Activated CD4-positive, alpha-beta T cell treated with anti-CD3 and anti-CD28 coated beads for 36 hours (primary cell): ENCODE results near the gene RARRES2. TPM values are rescaled to one million over a fixed set of nuclear protein-coding genes. Genes with fewer than 3 reads are reported as not detected.

Source experiments
- ATAC-seq: fragments of 200-7000 bp; cut with Tn5 transposase; one replicate; pipeline ENCODE4 v1.10.0; 2021; ENCODE audit warnings: mild to moderate bottlenecking, moderate library complexity
- CTCF ChIA-PET: fragments of 350-600 bp; sonication (Branson Sonifier 250); formaldehyde crosslinking; loops from one replicate; lab custom pipeline; 2021; ENCODE audit warnings: antibody characterized with exemption; lab: Charles Lee
- POLR2A ChIA-PET: fragments of 350-600 bp; sonication (Branson Sonifier 250); formaldehyde crosslinking; loops from one replicate; lab custom pipeline; 2021; ENCODE audit warnings: antibody characterized with exemption, inconsistent platforms; lab: Charles Lee
- DNase-seq: peaks from one replicate; pipeline ENCODE4 v3.0.0-alpha.2; 2020
- H3K27ac Mint-ChIP-seq: one replicate; pipeline ENCODE4 v1.8.0; 2021; ENCODE audit warnings: mixed read lengths
- H3K27me3 Mint-ChIP-seq: one replicate; pipeline ENCODE4 v1.8.0; 2021; ENCODE audit warnings: mixed read lengths
- H3K36me3 Mint-ChIP-seq: one replicate; pipeline ENCODE4 v1.8.0; 2021; ENCODE audit warnings: low read depth, mixed read lengths
- H3K4me1 Mint-ChIP-seq: one replicate; pipeline ENCODE4 v1.8.0; 2021; ENCODE audit warnings: mixed read lengths
- H3K4me3 Mint-ChIP-seq: one replicate; pipeline ENCODE4 v1.8.0; 2021; ENCODE audit warnings: mild to moderate bottlenecking, moderate library complexity, mixed read lengths
- H3K9me3 Mint-ChIP-seq: one replicate; pipeline ENCODE4 v1.8.0; 2021; ENCODE audit warnings: low read depth, mixed read lengths
- intact Hi-C, 2 experiments: fragments of 100-400 bp; cut with DNase I in 1 of 2; cut with micrococcal nuclease in 1 of 2; formaldehyde crosslinking; loops; one replicate each; pipeline versions ENCODE4 v1.14.2 to v1.15.1; 2022 to 2024; cut with DNase I, micrococcal nuclease
- total RNA-seq, 2 experiments: library from RNA; stranded (reverse); gene quantifications; one replicate each; pipeline ENCODE4 v1.2.3, GENCODE V29; 2021

The RARRES2 gene
- total RNA-seq, 2 experiments from 2014 or later = not detected

DNA sequence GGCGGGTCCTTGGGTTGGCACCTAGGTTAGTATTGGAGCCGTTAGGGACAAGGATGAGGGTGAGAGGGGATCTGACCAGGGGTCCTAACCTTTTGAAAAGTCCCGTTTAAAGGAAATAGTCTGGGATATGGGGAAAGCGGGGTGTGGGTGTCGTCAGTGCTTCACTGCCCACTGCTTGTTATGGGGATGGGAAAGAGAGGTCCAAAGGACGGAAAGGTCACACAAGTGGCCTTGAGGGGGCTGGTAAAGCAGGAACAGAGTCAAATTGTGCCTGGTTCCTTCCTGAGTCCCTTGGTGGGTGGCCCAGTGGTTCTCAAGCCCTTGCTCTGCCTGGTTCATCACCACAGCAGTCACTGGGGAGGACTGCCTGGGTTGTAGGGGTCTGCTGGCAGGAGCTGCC lies 35.1 kb upstream of the RARRES2 start:
- intact Hi-C loops = loop anchor here (5.0 to 10.0 kb wide), 6 partner anchors 54 to 1129 kb away; partner anchors contain the start of genes ACTR3C (in 1 of the 2), CDK5 (in 1 of the 2), FASTK (in 1 of the 2) and LRRC61 (in 1 of the 2)
- H3K4me3 Mint-ChIP-seq = peak overlapping the region; percentile 17
- H3K27ac Mint-ChIP-seq = peak overlapping the region; percentile 86
- H3K4me1 Mint-ChIP-seq = peaks cover 59% of the 10 kb centered on the region
- POLR2A ChIA-PET = interaction anchor here (0.5 to 0.6 kb wide), 3 partner anchors 139 to 534 kb away, joined by 3 to 4 read pairs (median 3); no protein-coding TSS in a partner anchor
- peaks cover 18% of the 10 kb centered on the region for H3K36me3 Mint-ChIP-seq
- CTCF ChIA-PET = interaction anchor here (0.9 kb wide), 1 partner anchor 37 kb away, joined by 3 read pairs; no protein-coding TSS in a partner anchor
- DNase-seq (no peak), ATAC-seq (no peak)
- H3K9me3 Mint-ChIP-seq = no peaks in the 10 kb centered on the region
- no peaks in the 10 kb centered on the region for H3K27me3 Mint-ChIP-seq

DNA sequence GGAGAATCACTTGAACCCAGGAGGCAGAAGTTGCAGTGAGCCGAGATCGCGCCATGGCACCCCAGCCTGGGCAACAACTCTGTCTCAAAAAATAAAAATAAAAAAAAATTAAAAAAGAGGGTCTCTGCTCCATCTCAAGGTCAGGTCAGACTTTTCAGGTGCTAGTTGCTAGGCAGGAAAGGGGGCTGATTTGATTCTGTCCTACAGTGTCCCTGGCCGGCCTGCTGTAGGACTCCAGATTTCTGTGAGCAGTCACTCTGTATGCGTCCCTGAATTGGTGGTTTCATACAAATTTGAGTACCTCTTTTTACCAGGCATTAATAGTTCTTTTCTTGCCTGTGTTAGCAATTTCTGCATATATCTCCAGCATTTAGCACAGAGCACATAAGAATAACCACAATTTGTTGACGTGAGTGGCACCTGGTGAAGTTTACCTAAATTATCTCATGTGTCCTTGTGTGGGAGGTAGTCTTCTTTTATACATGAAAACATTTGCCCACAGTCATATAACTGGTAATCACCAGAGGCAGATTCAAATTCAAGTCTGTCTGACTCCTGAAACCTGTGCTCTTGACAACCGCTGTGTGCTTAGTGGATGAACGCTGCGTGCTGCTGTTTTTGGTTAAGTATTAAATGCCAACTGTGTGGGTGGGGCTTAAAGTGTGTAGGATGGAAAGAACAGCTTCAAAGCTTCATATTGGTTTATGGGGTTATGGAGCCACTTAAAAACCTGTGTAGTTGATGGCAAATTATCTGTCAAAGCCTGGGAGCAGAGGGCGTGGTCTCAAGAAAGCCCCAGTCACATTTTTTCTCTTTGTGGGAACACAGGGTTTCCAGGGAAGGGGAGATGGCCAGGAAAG lies 34.5 kb upstream of the RARRES2 start:
- DNase-seq (peak; percentile 73), ATAC-seq (peak; percentile 35)
- POLR2A ChIA-PET = interaction anchor here (0.5 to 0.6 kb wide), 3 partner anchors 140 to 535 kb away, joined by 3 to 4 read pairs (median 3); no protein-coding TSS in a partner anchor
- Mint-ChIP-seq H3K4me3 (peak overlapping the region; percentile 17), H3K27me3 (no peaks in the 10 kb centered on the region), H3K36me3 (peaks cover 19% of the 10 kb centered on the region), H3K9me3 (no peaks in the 10 kb centered on the region), H3K27ac (peak overlapping the region; percentile 86), H3K4me1 (peaks cover 58% of the 10 kb centered on the region)
- CTCF ChIA-PET = interaction anchor here (0.7 to 1.1 kb wide), 3 partner anchors 14 to 38 kb away, joined by 3 to 4 read pairs (median 3); no protein-coding TSS in a partner anchor
- intact Hi-C loops = loop anchor here (5.0 to 10.0 kb wide), 6 partner anchors 54 to 1129 kb away; partner anchors contain the start of genes ACTR3C (in 1 of the 2), CDK5 (in 1 of the 2), FASTK (in 1 of the 2) and LRRC61 (in 1 of the 2)

DNA sequence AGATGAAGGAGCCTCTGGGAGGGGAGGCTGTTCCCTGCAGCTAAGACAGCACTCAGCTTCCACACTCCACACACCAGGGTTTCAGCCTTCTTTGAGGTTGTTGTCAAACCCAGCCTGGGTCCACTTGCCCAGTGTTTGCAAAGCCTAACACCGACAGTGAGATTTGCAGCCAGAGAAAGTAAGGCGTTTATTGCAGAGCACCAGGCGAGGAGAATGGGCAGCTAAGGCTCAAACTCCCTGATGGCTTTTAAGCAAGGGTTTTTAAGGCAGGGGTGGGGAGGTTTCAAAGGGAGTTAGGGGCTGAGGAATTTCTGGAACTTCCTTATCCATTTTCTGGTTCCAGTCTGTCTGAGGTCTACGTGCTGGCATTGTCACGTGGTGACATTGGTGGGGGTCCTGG lies 33.0 kb upstream of the RARRES2 start:
- H3K9me3 Mint-ChIP-seq = no peaks in the 10 kb centered on the region
- H3K27ac Mint-ChIP-seq = peak overlapping the region; percentile 34
- CTCF ChIA-PET = interaction anchor here (0.6 to 1.1 kb wide), 4 partner anchors 26 to 51 kb away, joined by 3 to 4 read pairs (median 3); partner anchors contain the start of gene ACTR3C
- H3K4me1 Mint-ChIP-seq = peaks cover 58% of the 10 kb centered on the region
- no peak for ATAC-seq
- no peak for DNase-seq
- no peak overlapping the region for H3K4me3 Mint-ChIP-seq
- H3K27me3 Mint-ChIP-seq = no peaks in the 10 kb centered on the region
- POLR2A ChIA-PET = interaction anchor here (0.7 kb wide), 1 partner anchor 32 kb away, joined by 3 read pairs; no protein-coding TSS in a partner anchor
- intact Hi-C loops = loop anchor here in 1 of 2 experiments (10.0 kb wide), 1 partner anchor 970 kb away; the partner anchor contains the start of gene NUB1
- peaks cover 27% of the 10 kb centered on the region for H3K36me3 Mint-ChIP-seq

DNA sequence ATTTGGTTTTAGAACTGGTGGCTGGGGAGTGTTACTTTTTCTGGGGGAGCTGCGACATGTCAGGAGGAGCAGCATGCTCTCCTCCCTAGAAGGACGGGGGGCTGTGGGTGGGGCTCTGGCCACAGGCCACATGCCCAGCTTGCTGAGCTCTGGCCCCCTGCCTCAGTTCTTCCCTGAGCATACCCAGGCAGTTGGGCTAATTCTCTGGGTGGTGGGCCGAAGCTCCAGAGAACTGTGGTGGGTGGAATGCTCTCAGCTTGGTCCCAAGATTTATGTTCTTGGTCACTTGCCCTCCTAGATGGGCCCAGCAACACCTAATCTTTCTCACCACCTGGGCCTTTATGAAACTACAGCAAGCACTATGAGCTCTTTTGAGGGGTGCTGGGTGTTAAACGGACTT lies 32.6 kb upstream of the RARRES2 start:
- DNase-seq (no peak), ATAC-seq (no peak)
- ChIA-PET CTCF (interaction anchor here (0.6 to 0.7 kb wide), 2 partner anchors 45 to 50 kb away, joined by 3 read pairs; partner anchors contain the start of gene ACTR3C), POLR2A (no interaction called here)
- Mint-ChIP-seq H3K4me3 (no peak overlapping the region), H3K27me3 (no peaks in the 10 kb centered on the region), H3K36me3 (peaks cover 28% of the 10 kb centered on the region), H3K9me3 (no peaks in the 10 kb centered on the region), H3K4me1 (peaks cover 58% of the 10 kb centered on the region), H3K27ac (peak overlapping the region; percentile 38)
- intact Hi-C loops = loop anchor here in 1 of 2 experiments (10.0 kb wide), 1 partner anchor 971 kb away; the partner anchor contains the start of gene NUB1

DNA sequence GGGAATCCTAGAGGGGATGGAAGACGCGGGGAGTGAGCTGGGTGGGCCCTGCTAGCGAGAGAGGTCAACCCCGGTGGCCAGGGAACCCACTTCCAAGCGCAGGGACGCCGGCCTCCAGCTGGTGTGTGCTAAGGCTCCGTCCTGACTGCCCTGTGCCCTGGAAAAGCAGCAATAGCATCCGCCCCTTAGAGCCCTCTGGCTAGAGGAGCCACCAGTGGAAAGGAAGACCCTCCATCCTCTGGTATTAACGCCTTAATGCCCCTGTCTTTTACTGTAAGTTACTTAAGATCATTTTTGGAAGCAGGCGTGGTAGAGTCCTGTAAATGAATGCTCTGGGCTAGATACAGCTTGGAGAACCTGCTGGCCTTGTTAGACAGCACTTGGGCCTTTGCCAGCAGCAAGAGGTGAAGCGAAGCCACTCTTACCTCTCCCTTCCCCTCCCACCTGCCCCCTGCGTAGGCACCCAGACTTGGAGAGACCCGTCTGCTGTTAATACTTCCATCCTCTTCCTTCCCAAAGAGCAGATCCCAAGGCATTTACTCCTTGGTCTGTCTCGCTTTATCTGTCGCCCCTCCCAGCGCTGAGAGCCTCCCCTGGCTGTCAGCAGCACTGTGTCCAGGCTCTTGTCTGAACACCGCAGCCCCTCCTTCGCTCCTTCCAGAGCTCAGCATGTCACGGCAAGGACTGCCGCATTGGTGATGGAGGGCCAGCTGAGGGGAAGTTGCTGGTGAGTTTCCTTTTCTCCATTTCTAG lies 31.8 kb upstream of the RARRES2 start:
- Mint-ChIP-seq H3K4me3 (no peak overlapping the region), H3K27me3 (no peaks in the 10 kb centered on the region), H3K4me1 (peaks cover 57% of the 10 kb centered on the region), H3K9me3 (no peaks in the 10 kb centered on the region), H3K27ac (peak overlapping the region; percentile 38), H3K36me3 (peaks cover 30% of the 10 kb centered on the region)
- CTCF ChIA-PET = interaction anchor here (1.1 kb wide), 1 partner anchor 16 kb away, joined by 4 read pairs; no protein-coding TSS in a partner anchor
- no peak for DNase-seq
- POLR2A ChIA-PET = interaction anchor here (0.6 kb wide), 1 partner anchor 48 kb away, joined by 3 read pairs; no protein-coding TSS in a partner anchor
- intact Hi-C loops = loop anchor here in 1 of 2 experiments (10.0 kb wide), 1 partner anchor 972 kb away; the partner anchor contains the start of gene NUB1
- no peak for ATAC-seq

DNA sequence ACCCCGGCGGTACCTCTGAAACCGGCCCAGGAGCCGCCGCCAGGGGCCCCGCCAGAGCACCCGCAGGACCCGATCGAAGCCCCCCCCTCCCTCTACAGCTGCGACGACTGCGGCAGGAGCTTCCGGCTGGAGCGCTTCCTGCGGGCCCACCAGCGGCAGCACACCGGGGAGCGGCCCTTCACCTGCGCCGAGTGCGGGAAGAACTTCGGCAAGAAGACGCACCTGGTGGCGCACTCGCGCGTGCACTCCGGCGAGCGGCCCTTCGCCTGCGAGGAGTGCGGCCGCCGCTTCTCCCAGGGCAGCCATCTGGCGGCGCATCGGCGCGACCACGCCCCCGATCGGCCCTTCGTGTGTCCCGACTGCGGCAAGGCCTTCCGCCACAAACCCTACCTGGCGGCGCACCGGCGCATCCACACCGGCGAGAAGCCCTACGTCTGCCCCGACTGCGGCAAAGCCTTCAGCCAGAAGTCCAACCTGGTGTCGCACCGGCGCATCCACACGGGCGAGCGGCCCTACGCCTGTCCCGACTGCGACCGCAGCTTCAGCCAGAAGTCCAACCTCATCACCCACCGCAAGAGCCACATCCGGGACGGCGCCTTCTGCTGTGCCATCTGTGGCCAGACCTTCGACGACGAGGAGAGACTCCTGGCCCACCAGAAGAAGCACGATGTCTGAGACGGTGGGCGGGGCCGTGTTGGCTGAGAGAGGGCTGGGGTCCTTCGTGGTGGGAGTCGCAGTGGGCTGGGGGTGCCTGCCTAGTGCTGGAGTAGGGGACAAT lies 31.0 kb upstream of the RARRES2 start:
- no peak for ATAC-seq
- POLR2A ChIA-PET = no interaction called here
- intact Hi-C loops = loop anchor here in 1 of 2 experiments (10.0 kb wide), 1 partner anchor 972 kb away; the partner anchor contains the start of gene NUB1
- Mint-ChIP-seq H3K36me3 (peaks cover 30% of the 10 kb centered on the region), H3K4me3 (no peak overlapping the region), H3K27me3 (no peaks in the 10 kb centered on the region), H3K9me3 (no peaks in the 10 kb centered on the region), H3K4me1 (peaks cover 55% of the 10 kb centered on the region), H3K27ac (no peak overlapping the region)
- DNase-seq = no peak
- CTCF ChIA-PET = interaction anchor here (1.1 kb wide), 1 partner anchor 16 kb away, joined by 4 read pairs; no protein-coding TSS in a partner anchor

DNA sequence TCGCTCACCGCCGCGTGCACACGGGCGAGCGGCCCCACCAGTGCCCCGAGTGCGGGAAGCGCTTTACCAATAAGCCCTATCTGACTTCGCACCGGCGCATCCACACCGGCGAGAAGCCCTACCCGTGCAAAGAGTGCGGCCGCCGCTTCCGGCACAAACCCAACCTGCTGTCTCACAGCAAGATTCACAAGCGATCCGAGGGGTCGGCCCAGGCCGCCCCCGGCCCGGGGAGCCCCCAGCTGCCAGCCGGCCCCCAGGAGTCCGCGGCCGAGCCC lies 30.5 kb upstream of the RARRES2 start:
- Mint-ChIP-seq H3K4me1 (peaks cover 52% of the 10 kb centered on the region), H3K4me3 (no peak overlapping the region), H3K9me3 (no peaks in the 10 kb centered on the region), H3K27ac (no peak overlapping the region), H3K36me3 (peaks cover 30% of the 10 kb centered on the region), H3K27me3 (no peaks in the 10 kb centered on the region)
- ChIA-PET POLR2A (no interaction called here), CTCF (interaction anchor here (1.1 kb wide), 1 partner anchor 15 kb away, joined by 4 read pairs; no protein-coding TSS in a partner anchor)
- DNase-seq = no peak
- intact Hi-C loops = loop anchor here (2.0 to 10.0 kb wide), 2 partner anchors 15 to 973 kb away; partner anchors contain the start of gene NUB1 (in 1 of the 2)
- ATAC-seq = no peak

DNA sequence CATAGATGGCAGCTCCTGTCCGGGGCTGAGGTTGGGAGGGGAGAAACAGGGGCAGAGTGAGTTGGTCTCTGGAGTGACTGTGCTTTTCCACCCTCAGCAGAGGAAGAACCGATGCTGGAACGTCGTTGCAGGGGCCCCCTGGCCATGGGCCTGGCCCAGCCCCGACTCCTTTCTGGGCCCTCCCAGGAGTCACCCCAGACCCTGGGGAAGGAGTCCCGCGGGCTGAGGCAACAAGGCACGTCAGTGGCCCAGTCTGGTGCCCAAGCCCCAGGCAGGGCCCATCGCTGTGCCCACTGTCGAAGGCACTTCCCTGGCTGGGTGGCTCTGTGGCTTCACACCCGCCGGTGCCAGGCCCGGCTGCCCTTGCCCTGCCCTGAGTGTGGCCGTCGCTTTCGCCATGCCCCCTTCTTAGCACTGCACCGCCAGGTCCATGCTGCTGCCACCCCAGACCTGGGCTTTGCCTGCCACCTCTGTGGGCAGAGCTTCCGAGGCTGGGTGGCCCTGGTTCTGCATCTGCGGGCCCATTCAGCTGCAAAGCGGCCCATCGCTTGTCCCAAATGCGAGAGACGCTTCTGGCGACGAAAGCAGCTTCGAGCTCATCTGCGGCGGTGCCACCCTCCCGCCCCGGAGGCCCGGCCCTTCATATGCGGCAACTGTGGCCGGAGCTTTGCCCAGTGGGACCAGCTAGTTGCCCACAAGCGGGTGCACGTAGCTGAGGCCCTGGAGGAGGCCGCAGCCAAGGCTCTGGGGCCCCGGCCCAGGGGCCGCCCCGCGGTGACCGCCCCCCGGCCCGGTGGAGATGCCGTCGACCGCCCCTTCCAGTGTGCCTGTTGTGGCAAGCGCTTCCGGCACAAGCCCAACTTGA lies 29.9 kb upstream of the RARRES2 start:
- Mint-ChIP-seq H3K27ac (no peak overlapping the region), H3K9me3 (no peaks in the 10 kb centered on the region), H3K36me3 (peaks cover 30% of the 10 kb centered on the region), H3K4me1 (peaks cover 48% of the 10 kb centered on the region), H3K27me3 (no peaks in the 10 kb centered on the region), H3K4me3 (no peak overlapping the region)
- intact Hi-C loops = loop anchor here (2.0 to 10.0 kb wide), 2 partner anchors 15 to 973 kb away; partner anchors contain the start of gene NUB1 (in 1 of the 2)
- DNase-seq (no peak), ATAC-seq (no peak)
- CTCF ChIA-PET = interaction anchor here (0.6 kb wide), 1 partner anchor 143 kb away, joined by 3 read pairs; the partner anchor contains the start of gene GIMAP7
- POLR2A ChIA-PET = interaction anchor here (0.8 kb wide), 1 partner anchor 384 kb away, joined by 7 read pairs; no protein-coding TSS in a partner anchor

DNA sequence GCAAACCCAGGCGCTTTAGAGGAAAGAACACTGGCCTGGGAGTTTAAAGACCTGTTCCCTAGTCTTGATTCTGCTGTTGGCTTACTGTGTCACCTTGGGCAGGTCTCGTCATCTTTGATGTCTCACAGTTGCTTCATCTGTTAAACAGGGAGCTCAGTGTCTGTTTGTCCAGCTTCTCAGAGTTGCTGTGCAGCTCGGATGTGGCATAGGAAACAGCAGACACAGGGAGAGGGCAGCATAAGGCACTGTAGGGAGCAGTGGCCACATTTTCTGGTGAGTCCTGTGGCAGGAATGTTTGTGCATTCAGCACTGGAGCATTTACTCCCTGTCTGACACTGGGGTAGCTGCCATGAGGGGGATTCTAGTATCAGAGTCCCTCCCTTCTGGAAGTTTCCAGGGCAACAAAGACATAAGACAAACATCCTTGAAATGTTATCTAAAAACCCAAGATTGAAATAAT lies 29.2 kb upstream of the RARRES2 start:
- H3K4me3 Mint-ChIP-seq = peak overlapping the region; percentile 90
- no peaks in the 10 kb centered on the region for H3K27me3 Mint-ChIP-seq
- H3K36me3 Mint-ChIP-seq = peaks cover 27% of the 10 kb centered on the region
- ATAC-seq (no peak), DNase-seq (no peak)
- intact Hi-C loops = loop anchor here (2.0 to 10.0 kb wide), 2 partner anchors 14 to 974 kb away; partner anchors contain the start of gene NUB1 (in 1 of the 2)
- POLR2A ChIA-PET = interaction anchor here (0.8 kb wide), 1 partner anchor 385 kb away, joined by 7 read pairs; no protein-coding TSS in a partner anchor
- CTCF ChIA-PET = interaction anchor here (0.6 kb wide), 1 partner anchor 144 kb away, joined by 3 read pairs; the partner anchor contains the start of gene GIMAP7
- no peaks in the 10 kb centered on the region for H3K9me3 Mint-ChIP-seq
- H3K4me1 Mint-ChIP-seq = peaks cover 43% of the 10 kb centered on the region
- H3K27ac Mint-ChIP-seq = peak overlapping the region; percentile 75
